Measurements from ENCODE around the gene ALDOB. TPM values are rescaled to one million over a fixed set of nuclear protein-coding genes. Genes with fewer than 3 reads are reported as not detected.

The ALDOB gene
- total RNA-seq, 2 donors from 2014 or later = not detected

DNA sequence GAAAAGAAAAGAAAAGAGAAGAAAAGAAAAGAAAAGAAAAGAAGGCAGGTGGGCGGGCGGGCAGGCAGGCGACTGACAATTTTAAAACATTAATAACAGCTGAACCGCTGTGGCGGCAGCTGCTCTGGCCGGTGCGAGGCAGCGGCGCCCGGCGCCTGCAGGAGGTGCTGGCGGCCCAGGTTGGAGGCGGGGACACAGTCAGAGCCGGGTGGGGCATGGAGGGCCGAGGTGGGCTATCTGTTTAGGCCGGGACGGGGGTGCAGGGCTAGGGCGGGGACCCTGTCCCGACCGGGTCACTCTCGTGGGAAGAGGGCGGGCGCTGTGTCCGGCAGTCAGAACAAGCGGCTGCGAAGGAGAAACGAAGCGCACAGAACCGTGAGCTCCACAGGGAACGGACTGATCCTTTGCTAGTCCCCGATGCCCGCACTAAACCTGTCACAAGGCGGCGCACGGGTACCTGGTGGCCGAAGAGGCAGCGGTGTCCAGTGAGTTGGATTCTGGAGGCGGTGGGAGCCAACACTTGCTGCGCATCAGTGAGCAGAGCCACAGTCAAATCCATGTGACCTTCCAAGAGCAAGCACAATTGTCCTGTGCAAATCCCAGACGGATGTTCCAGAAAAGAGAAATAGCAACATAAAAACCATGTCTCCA, 13.6 kb upstream of the ALDOB start:
- H3K9me3 Mint-ChIP-seq = peaks cover 4% of the 10 kb centered on the region
- DNase-seq (ENCODE audit: low spot score) = no peak
- peak overlapping the region; percentile 75 for H3K4me3 Mint-ChIP-seq
- peaks cover 46 to 78% of the 10 kb centered on the region in 2 donors for H3K27me3 Mint-ChIP-seq
- H3K36me3 Mint-ChIP-seq = no peaks in the 10 kb centered on the region
- H3K4me1 Mint-ChIP-seq (ENCODE audit: low read depth in 2 of 2) = peaks cover 10% of the 10 kb centered on the region in 2 donors
- ATAC-seq = peak; percentile 80 to 84
- no peak overlapping the region for H3K27ac Mint-ChIP-seq

DNA sequence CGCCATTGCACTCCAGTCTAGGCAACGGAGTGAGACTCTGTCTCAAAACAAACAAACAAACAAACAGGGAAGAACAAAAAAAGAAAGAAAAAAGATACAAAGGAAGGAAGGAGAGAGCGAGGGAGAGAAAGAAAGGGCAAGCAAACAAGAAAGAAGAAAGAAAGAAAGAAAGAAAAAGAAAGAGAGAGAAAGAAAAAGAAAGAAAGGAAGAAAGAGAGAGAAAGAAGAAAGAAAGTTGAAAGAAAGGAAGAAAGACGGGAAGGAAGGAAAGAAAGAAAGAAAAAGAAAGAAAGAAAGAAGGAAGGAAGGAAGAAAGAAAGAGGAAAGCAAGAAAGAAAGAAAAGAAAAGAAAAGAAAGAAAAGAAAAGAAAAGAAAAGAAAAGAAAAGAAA, 13.1 kb upstream of the ALDOB start:
- H3K4me1 Mint-ChIP-seq (ENCODE audit: low read depth in 2 of 2) = peaks cover 10% of the 10 kb centered on the region in 2 donors
- peak overlapping the region; percentile 75 for H3K4me3 Mint-ChIP-seq
- peaks cover 46 to 76% of the 10 kb centered on the region in 2 donors for H3K27me3 Mint-ChIP-seq
- ATAC-seq = no peak
- no peak overlapping the region for H3K27ac Mint-ChIP-seq
- no peak for DNase-seq (ENCODE audit: low spot score)
- peaks cover 4% of the 10 kb centered on the region for H3K9me3 Mint-ChIP-seq
- no peaks in the 10 kb centered on the region for H3K36me3 Mint-ChIP-seq

DNA sequence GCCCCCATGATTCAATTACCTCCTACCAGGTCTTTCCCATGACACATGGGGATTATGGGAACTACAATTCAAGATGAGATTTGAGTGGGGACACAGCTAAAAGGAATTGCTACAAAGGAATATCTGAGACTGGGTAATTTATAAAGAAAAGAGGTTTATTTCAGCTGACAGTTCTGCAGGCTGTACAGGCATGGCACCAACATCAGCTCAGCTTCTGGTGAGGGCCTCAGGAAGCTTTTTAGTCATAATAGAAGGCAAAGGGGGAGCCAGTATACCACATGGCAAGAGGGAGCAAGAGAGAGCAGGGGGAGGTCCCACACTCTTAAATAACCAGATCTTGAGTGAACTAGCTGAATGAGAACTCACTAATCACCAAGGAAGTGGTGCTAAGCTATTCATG, 11.2 kb upstream of the ALDOB start:
- peaks cover 10% of the 10 kb centered on the region in 2 donors for H3K4me1 Mint-ChIP-seq (ENCODE audit: low read depth in 2 of 2)
- H3K27me3 Mint-ChIP-seq = peaks cover 39 to 70% of the 10 kb centered on the region in 2 donors
- H3K9me3 Mint-ChIP-seq = peaks cover under 1% of the 10 kb centered on the region
- DNase-seq (ENCODE audit: low spot score) (no peak), ATAC-seq (no peak)
- H3K27ac Mint-ChIP-seq = no peak overlapping the region
- no peak overlapping the region for H3K4me3 Mint-ChIP-seq
- no peaks in the 10 kb centered on the region for H3K36me3 Mint-ChIP-seq

DNA sequence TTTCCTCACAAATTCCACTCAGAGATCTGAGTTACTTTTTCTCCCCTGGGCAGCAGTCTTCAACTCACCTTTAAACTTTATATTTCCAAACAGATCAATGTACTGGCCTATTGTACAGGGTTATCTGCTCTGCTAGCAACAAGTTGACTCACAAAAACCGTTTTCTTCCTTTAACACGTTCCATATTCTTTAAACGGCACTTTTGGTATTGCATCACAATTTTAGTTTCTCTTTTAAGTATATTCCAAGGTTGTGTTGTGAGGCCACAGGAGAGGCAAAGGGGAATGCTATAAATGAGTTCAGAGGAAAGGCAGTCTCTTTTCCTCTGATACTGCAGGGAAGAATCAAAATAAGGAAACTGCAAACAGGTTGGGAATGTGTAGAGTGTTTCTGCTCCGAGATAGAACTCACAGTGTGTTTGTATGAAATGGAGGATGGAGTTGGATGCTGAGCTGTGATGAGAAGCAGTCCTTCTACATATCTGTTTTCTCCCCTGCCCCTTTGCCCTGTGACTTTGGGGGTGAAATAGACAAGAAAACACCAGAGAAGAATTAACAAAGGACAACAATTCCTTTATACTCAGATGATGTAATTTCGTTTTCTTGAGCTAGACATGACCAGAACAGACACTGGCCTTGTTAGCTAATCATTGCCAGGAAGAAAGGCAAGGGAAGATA, 9.9 kb upstream of the ALDOB start:
- Mint-ChIP-seq H3K4me3 (peak overlapping the region; percentile 9), H3K4me1 (ENCODE audit: low read depth in 2 of 2) (peaks cover 10% of the 10 kb centered on the region in 2 donors), H3K9me3 (no peaks in the 10 kb centered on the region), H3K36me3 (no peaks in the 10 kb centered on the region), H3K27me3 (peaks cover 33 to 59% of the 10 kb centered on the region in 2 donors), H3K27ac (no peak overlapping the region)
- no peak for DNase-seq (ENCODE audit: low spot score)
- no peak for ATAC-seq

DNA sequence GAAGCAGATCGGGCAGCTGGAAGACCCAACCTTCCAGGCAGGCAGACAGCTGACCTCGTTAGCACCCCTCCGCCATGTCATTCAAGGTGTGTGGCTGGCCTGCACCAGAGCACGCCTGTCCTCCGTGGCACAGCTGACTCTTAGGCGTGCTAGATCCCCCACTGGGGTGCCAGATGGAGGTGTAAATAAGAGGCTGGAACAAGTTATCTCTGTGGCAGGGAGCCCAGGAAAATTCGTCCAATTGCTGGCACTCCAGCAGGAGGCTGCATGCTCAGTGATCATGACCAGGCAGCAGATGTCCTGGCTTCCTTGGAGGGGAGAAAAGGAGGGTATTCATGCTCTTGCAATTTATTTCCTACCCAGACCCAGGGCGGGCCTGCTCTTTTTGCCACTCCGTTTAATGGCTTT, 7.8 kb upstream of the ALDOB start:
- H3K4me3 Mint-ChIP-seq = no peak overlapping the region
- H3K27me3 Mint-ChIP-seq = peaks cover 27 to 51% of the 10 kb centered on the region in 2 donors
- H3K36me3 Mint-ChIP-seq = no peaks in the 10 kb centered on the region

DNA sequence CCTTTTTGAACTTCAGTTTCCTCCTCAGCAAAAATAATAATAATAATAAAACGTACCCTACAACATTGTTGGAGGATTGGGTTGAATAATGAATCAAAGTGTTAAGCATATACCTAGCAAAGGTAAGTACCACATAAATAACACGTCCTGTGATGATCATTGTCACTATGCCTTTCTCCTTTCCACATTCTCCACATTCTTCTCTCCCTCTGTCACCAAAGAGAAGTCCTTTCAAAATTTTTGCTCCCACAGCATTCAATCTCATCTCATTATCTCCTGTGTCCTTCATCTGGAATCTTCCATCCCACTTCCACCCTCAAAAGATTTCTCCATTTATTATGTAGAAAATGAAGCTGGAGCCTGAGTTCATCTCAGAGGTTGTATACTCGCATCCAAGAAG, 7.2 kb upstream of the ALDOB start:
- DNase-seq (ENCODE audit: low spot score) = no peak
- H3K27ac Mint-ChIP-seq = no peak overlapping the region
- H3K9me3 Mint-ChIP-seq = no peaks in the 10 kb centered on the region
- no peak overlapping the region for H3K4me3 Mint-ChIP-seq
- H3K4me1 Mint-ChIP-seq (ENCODE audit: low read depth in 2 of 2) = peaks cover 4% of the 10 kb centered on the region in 2 donors
- no peak for ATAC-seq
- H3K27me3 Mint-ChIP-seq = peaks cover 27 to 49% of the 10 kb centered on the region in 2 donors
- no peaks in the 10 kb centered on the region for H3K36me3 Mint-ChIP-seq

More for the DNA sequence above, 7.8 kb upstream of the ALDOB start:
- DNase-seq (ENCODE audit: low spot score) (no peak), ATAC-seq (no peak)
- Mint-ChIP-seq H3K4me1 (ENCODE audit: low read depth in 2 of 2) (peaks cover 5% of the 10 kb centered on the region in 2 donors), H3K9me3 (no peaks in the 10 kb centered on the region), H3K27ac (no peak overlapping the region)

DNA sequence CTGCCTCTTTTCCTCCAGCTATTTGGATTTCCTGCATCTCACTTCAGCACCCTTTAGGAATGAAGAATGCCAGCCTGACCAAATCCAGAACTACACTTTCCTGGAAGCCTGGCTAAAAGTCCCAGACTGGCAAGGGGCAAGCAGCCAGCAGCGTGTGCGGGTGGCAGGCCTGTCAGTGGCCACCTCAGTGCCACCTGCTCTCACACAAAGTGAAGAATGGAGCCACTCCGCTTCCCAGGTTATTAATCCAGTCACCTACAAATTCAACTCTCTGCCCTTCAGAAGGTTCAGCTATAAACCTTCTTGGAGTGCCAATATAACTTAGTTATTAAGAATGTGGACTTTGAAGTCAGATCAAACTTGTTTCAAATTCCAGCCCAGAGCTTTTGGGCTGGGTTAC, 6.7 kb upstream of the ALDOB start:
- H3K4me1 Mint-ChIP-seq (ENCODE audit: low read depth in 2 of 2) = peaks cover 4% of the 10 kb centered on the region in 2 donors
- peaks cover 27 to 49% of the 10 kb centered on the region in 2 donors for H3K27me3 Mint-ChIP-seq
- no peak for ATAC-seq
- H3K9me3 Mint-ChIP-seq = no peaks in the 10 kb centered on the region
- no peak overlapping the region for H3K4me3 Mint-ChIP-seq
- no peaks in the 10 kb centered on the region for H3K36me3 Mint-ChIP-seq
- no peak for DNase-seq (ENCODE audit: low spot score)
- no peak overlapping the region for H3K27ac Mint-ChIP-seq

DNA sequence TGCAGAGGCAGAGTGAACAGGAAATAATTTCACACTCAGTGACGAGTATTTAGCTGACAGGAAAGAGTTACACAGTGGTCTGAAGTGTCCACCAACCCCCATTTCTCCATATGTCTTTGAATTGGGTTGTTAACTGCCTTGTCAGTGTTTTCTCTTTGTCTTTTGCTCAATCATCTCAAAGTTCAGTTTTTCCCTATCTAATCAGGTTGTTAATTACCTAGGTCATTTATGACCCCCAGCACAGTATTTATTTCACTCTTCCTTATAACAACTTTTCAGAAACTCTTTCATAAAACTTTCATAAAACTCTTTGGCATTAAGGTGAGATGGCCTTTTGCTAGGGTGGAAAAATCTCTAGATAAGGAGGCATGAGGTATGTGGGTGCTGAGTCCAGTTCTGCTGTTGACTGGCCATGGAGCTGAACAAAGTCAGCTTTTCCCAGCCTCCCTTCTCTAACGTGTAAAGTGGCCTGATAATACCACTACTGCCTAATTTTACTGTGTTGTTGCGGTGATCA, 5.2 kb upstream of the ALDOB start:
- Mint-ChIP-seq H3K4me1 (ENCODE audit: low read depth in 2 of 2) (peaks cover 4% of the 10 kb centered on the region in 2 donors), H3K36me3 (no peaks in the 10 kb centered on the region)
- no peak for ATAC-seq

DNA sequence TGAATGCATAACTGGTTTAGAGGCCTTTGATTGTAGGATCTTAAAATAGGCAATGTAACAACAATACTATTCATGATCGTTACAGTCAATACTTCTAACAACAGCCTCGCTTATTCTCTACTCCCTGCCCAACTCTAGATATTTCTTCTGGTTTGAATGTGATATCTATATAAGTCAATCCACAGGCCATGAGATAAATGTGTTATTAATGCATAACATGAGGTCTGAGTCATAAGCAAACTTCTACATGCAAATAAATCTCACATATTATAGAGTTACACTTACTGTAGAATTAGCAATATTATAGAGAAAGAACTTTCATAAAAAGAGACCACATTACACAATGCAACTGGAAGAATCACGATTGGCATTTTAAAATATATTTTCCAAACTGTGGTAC, 2.9 kb upstream of the ALDOB start:
- ATAC-seq = no peak
- Mint-ChIP-seq H3K9me3 (no peaks in the 10 kb centered on the region), H3K4me3 (no peak overlapping the region), H3K36me3 (no peaks in the 10 kb centered on the region), H3K27me3 (peaks cover 21 to 47% of the 10 kb centered on the region in 2 donors), H3K27ac (no peak overlapping the region), H3K4me1 (ENCODE audit: low read depth in 2 of 2) (no peaks in the 10 kb centered on the region)
- no peak for DNase-seq (ENCODE audit: low spot score)

More for the DNA sequence above, 5.2 kb upstream of the ALDOB start:
- Mint-ChIP-seq H3K4me3 (no peak overlapping the region), H3K9me3 (no peaks in the 10 kb centered on the region), H3K27ac (no peak overlapping the region), H3K27me3 (peaks cover 21 to 51% of the 10 kb centered on the region in 2 donors)
- DNase-seq (ENCODE audit: low spot score) = no peak

DNA sequence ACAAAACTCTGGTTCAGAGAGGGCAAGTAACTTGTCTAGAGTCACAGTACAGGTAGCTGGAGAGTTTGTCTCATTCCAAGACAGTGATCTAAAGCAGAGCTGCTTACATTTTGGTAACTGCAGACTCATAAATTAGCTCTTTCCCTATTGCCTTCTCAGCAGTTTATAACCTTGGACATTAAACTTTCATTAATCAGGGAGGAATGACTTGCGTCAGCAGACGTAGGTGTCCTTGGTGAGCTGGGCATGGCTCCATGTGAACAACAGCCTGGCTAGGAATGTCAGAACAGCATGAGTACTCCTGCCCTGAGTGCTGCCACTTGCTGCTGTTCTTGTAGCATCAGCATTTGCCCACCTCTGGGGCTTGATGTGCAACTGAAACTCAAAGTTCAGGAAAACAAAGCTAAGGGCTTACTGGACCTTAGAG, 2.2 kb upstream of the ALDOB start:
- no peaks in the 10 kb centered on the region for H3K36me3 Mint-ChIP-seq
- no peaks in the 10 kb centered on the region for H3K9me3 Mint-ChIP-seq
- DNase-seq (ENCODE audit: low spot score) (no peak), ATAC-seq (no peak)
- no peak overlapping the region for H3K4me3 Mint-ChIP-seq
- H3K27ac Mint-ChIP-seq = no peak overlapping the region
- H3K27me3 Mint-ChIP-seq = peaks cover 18 to 40% of the 10 kb centered on the region in 2 donors
- no peaks in the 10 kb centered on the region for H3K4me1 Mint-ChIP-seq (ENCODE audit: low read depth in 2 of 2)

DNA sequence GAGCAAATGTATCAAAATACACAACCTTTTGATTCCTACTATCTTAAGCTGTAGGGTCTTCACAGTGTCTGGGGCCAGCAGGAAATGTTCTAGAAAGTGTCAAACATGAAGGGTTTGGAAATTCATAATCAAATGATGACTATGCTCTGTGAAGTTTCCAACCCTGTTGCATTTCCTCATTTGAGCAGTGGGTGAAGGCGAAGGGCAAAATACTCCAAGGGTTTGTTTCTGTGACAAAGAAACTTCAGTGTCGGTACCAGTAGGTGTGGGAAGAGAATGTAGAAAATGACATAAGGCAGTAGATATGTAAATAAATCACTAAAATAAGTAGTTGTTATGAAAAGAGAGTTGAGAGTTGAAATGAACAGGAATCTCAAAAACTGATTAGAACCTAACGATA, 576 bp downstream of the ALDOB start:
- H3K27me3 Mint-ChIP-seq = peaks cover 17 to 34% of the 10 kb centered on the region in 2 donors
- no peaks in the 10 kb centered on the region for H3K9me3 Mint-ChIP-seq
- DNase-seq (ENCODE audit: low spot score) = no peak
- H3K27ac Mint-ChIP-seq = no peak overlapping the region
- H3K4me3 Mint-ChIP-seq = no peak overlapping the region
- no peak for ATAC-seq
- no peaks in the 10 kb centered on the region for H3K4me1 Mint-ChIP-seq (ENCODE audit: low read depth in 2 of 2)
- H3K36me3 Mint-ChIP-seq = no peaks in the 10 kb centered on the region

DNA sequence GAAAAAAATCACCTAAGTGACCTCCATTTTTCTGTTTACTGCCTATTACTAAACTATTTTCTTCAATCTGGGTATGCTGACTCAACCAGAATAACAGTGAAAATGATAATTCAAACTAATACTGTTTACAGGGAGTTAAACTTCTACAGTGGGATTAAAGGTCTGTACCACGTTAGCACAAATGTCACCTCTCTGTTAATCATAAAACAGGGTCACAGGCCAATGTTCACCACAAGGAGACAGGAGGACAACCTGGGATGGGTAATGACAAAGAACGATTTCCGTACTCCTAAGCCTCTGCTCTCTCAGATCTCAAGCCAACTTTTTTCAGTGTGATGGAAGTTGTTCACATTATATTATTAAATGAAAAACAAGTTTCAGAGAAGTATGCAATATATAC, 2.3 kb downstream of the ALDOB start:
- peaks cover 2% of the 10 kb centered on the region for H3K9me3 Mint-ChIP-seq
- H3K36me3 Mint-ChIP-seq = no peaks in the 10 kb centered on the region
- H3K4me1 Mint-ChIP-seq (ENCODE audit: low read depth in 2 of 2) = no peaks in the 10 kb centered on the region
- H3K4me3 Mint-ChIP-seq = no peak overlapping the region
- no peak overlapping the region for H3K27ac Mint-ChIP-seq
- peaks cover 19 to 37% of the 10 kb centered on the region in 2 donors for H3K27me3 Mint-ChIP-seq
- ATAC-seq = no peak
- DNase-seq (ENCODE audit: low spot score) = no peak

DNA sequence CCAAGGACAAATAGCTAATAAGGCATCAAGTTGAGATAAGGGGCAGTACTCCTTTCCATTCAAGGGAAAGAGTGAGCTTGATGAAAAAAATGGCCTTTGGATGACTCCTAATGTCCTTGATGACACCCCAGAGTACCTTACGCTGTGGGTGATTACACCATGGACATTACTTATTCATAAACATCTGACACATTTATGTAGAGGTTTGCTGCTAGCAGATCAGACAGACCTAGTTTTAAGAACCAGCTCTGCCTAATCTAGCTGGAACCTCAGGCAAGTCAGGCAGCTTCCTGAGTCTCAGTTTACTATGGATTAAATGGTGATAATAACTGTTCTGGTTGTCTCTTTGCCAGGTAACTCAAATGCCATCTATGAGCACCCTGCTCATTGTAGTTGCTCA, 2.8 kb downstream of the ALDOB start:
- Mint-ChIP-seq H3K36me3 (no peaks in the 10 kb centered on the region), H3K9me3 (peaks cover 2% of the 10 kb centered on the region), H3K27me3 (peaks cover 22 to 40% of the 10 kb centered on the region in 2 donors), H3K27ac (no peak overlapping the region), H3K4me3 (no peak overlapping the region), H3K4me1 (ENCODE audit: low read depth in 2 of 2) (no peaks in the 10 kb centered on the region)
- no peak for ATAC-seq
- no peak for DNase-seq (ENCODE audit: low spot score)

DNA sequence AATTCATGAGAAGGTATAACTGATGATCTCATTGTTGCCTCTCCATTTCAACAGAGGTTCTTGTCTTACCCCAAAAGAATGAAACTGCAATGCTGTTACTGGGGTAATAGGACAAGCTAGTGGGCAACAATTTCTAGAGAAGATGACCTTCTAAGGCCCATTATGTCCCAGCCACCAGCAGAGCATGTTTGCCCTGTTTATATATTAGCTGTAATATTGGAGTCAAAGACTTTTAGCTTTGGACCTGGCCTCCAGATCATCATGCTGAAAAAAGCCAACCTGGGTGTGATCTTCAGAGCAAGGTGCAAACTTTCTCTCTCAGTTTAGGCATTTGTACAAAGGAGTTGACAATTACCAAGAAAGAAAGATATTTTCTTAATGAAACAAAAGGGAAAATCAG, 3.4 kb downstream of the ALDOB start:
- Mint-ChIP-seq H3K9me3 (peaks cover 2% of the 10 kb centered on the region), H3K27me3 (peaks cover 22 to 39% of the 10 kb centered on the region in 2 donors), H3K4me1 (ENCODE audit: low read depth in 2 of 2) (no peaks in the 10 kb centered on the region), H3K4me3 (no peak overlapping the region), H3K27ac (no peak overlapping the region), H3K36me3 (no peaks in the 10 kb centered on the region)
- DNase-seq (ENCODE audit: low spot score) (no peak), ATAC-seq (no peak)

Measured in natural killer cell treated with Interleukin-12 subunit alpha and Interleukin-12 subunit beta and Interleukin-15 and Interleukin-18, amount 100 ng/mL, for 72 hours (primary cell).